Small intestine (tissue), 16 donors: Measurements from ENCODE around the gene APOBEC3C. TPM values are rescaled to one million over a fixed set of nuclear protein-coding genes. Genes with fewer than 3 reads are reported as not detected.

ENCODE experiments used
- DNase-seq, 2 donors: peaks; one replicate each; pipeline versions ENCODE4 v3.0.0 to v3.0.0-alpha.2; 2013
- FAIRE-seq: peaks from 2 replicates; lab custom pipeline; 2012; peaks lifted over from hg19 to GRCh38; lab: Jason Lieb, UNC
- H3K27ac ChIP-seq, 3 donors: one replicate each; pipeline ENCODE4 v1.5.1; 2013; ENCODE audit warnings: low read length in 2 of 3, mild to moderate bottlenecking in 2 of 3, control low read depth in 1 of 3, inconsistent platforms in 1 of 3, low read depth in 1 of 3, moderate library complexity in 1 of 3
- H3K27me3 ChIP-seq, 3 donors: one replicate each; pipeline ENCODE4 v1.6.1; 2013; ENCODE audit warnings: low read length in 3 of 3, inconsistent platforms in 1 of 3; ENCODE audit not compliant: control insufficient read depth in 3 of 3, insufficient read depth in 3 of 3
- H3K36me3 ChIP-seq, 3 donors: one replicate each; pipeline ENCODE4 v1.6.1; 2013; ENCODE audit warnings: low read length in 3 of 3, inconsistent platforms in 1 of 3, low read depth in 1 of 3, mild to moderate bottlenecking in 1 of 3, moderate library complexity in 1 of 3; ENCODE audit not compliant: control insufficient read depth in 3 of 3, insufficient read depth in 2 of 3
- H3K4me1 ChIP-seq, 3 donors: one replicate each; pipeline ENCODE4 v1.6.1; 2013; ENCODE audit warnings: low read length in 2 of 3, inconsistent platforms in 1 of 3, low read depth in 1 of 3, mild to moderate bottlenecking in 1 of 3, moderate library complexity in 1 of 3; ENCODE audit not compliant: control insufficient read depth in 3 of 3, insufficient read depth in 2 of 3
- H3K4me3 ChIP-seq, 3 donors: one replicate each; pipeline ENCODE4 v1.5.1; 2013; ENCODE audit warnings: low read length in 3 of 3, control low read depth in 1 of 3, inconsistent platforms in 1 of 3, low read depth in 1 of 3, mild to moderate bottlenecking in 1 of 3, moderate library complexity in 1 of 3
- H3K9me3 ChIP-seq, 2 donors: one replicate each; pipeline ENCODE4 v1.6.1; 2013; ENCODE audit warnings: low read depth in 1 of 2, low read length in 1 of 2; ENCODE audit not compliant: control insufficient read depth in 2 of 2, insufficient read depth in 1 of 2
- WGBS, 3 donors: extraction: QIAGEN DNeasy Blood & Tissue Kit; methylation state at CpG; one replicate each; pipeline ENCODE4 v1.1.7; 2013; 5-methylcytosine and 5-hydroxymethylcytosine counted together
- long read RNA-seq, 10 donors: transcript quantifications; one replicate each; lab custom pipeline, GENCODE V29; 2026
- polyA plus RNA-seq, 4 donors: library from polyadenylated mRNA; stranded (reverse) in 3 of 4; unstranded in 1 of 4; fragments of 200-250 nt in 3 of 4; fragments of 120-200 nt in 1 of 4; gene quantifications; one replicate each; pipeline versions ENCODE4 v1.2.1 to v1.2.3, GENCODE V29; 2013
- donor health status: healthy with polysubstance abuse.
- donor health status: control.
- donor health status: control.
- donor health status: Bipolar disorder and iron deficiency.
- donor health status: healthy.

The APOBEC3C gene
- polyA plus RNA-seq = 10 to 100 TPM in 2 of 4 donors, 1 to 10 TPM in 2; 2.2 to 16.3 (median 11.2) TPM
- long read RNA-seq, donor 1, transcript APOBEC3C-201 (4 exons, 2,818 nt) = major isoform, 20 of 33 reads
- long read RNA-seq, donor 1, partial matches to known transcripts = 12 of 33 reads
- long read RNA-seq, donor 1, other reads (novel, unspliced or antisense) = 0 of 33 reads
- long read RNA-seq, donor 2, partial matches to known transcripts = 0 of 1 reads
- long read RNA-seq, donor 2, other reads (novel, unspliced or antisense) = 0 of 1 reads
- long read RNA-seq, donor 3, transcript APOBEC3C-201 (4 exons, 2,818 nt) = major isoform, 11 of 17 reads
- long read RNA-seq, donor 3, partial matches to known transcripts = 6 of 17 reads
- long read RNA-seq, donor 3, other reads (novel, unspliced or antisense) = 0 of 17 reads
- long read RNA-seq, donor 4, partial matches to known transcripts = 0 of 3 reads
- long read RNA-seq, donor 4, other reads (novel, unspliced or antisense) = 0 of 3 reads
- long read RNA-seq, donor 5, partial matches to known transcripts = 0 of 1 reads
- long read RNA-seq, donor 5, other reads (novel, unspliced or antisense) = 0 of 1 reads
- long read RNA-seq, donor 6, transcript APOBEC3C-201 (4 exons, 2,818 nt) = major isoform, 7 of 7 reads
- long read RNA-seq, donor 6, partial matches to known transcripts = 0 of 7 reads
- long read RNA-seq, donor 6, other reads (novel, unspliced or antisense) = 0 of 7 reads
- long read RNA-seq, donor 7, transcript APOBEC3C-201 (4 exons, 2,818 nt) = major isoform, 17 of 25 reads
- long read RNA-seq, donor 7, partial matches to known transcripts = 7 of 25 reads
- long read RNA-seq, donor 7, other reads (novel, unspliced or antisense) = 0 of 25 reads
- long read RNA-seq, donor 8, partial matches to known transcripts = 0 of 1 reads
- long read RNA-seq, donor 8, other reads (novel, unspliced or antisense) = 0 of 1 reads
- long read RNA-seq, donor 9, partial matches to known transcripts = 0 of 2 reads
- long read RNA-seq, donor 9, other reads (novel, unspliced or antisense) = 0 of 2 reads
- long read RNA-seq, donor 10, transcript APOBEC3C-201 (4 exons, 2,818 nt) = major isoform, 23 of 38 reads
- long read RNA-seq, donor 10, partial matches to known transcripts = 15 of 38 reads
- long read RNA-seq, donor 10, other reads (novel, unspliced or antisense) = 0 of 38 reads

- Histone ChIP-seq H3K4me1 (peaks cover 0 to 14% (median 0%) of the 10 kb centered on the region in 3 donors), H3K27me3 (no peaks in the 10 kb centered on the region), H3K9me3 (no peaks in the 10 kb centered on the region), H3K36me3 (peaks cover 0 to 12% (median 2%) of the 10 kb centered on the region in 3 donors), H3K4me3 (peak within 1 kb of the TSS; percentile 33 to 53 (median 44)), H3K27ac (peak within 1 kb of the TSS; percentile 11 to 91 (median 32))
- 4 to 15% (median 10%) methylated on average over 17 to 18 of the region's 18 CpGs for WGBS, 3 donors
- DNase-seq = peak; percentile 74 to 85
- FAIRE-seq = no peak
Measured at GRCh38 chr22:39013942-39014722, at the start of gene APOBEC3C. Gene APOBEC3C, plus strand, starts transcription at chr22:39014257. Its CDS starts 106 bp downstream, at chr22:39014363.

DNA sequence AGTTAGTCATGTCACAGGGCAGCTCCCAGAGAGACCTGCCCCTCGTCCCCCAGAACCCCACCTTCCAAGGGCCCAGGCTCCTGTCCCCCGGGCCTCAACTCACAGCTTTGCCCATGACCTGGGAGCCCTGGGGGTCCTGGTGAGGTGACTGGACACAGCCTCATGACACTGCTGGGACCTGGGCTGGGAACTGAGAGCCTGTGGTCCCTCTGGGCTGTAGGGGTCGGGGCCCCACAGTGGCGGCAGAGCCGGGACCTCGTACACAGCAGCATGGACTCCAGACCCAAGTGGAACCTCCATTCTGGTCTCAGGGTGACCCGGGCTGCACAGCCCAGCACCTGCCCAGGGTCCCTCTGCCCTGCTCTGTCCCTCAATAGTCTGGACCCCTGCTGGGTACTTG, 49.8 kb upstream of the APOBEC3C start:
- peaks cover 6 to 12% (median 8%) of the 10 kb centered on the region in 3 donors for H3K4me1 ChIP-seq
- peak overlapping the region in 1 of 3 donors; percentile 57 for H3K27ac ChIP-seq
- DNase-seq (no peak), FAIRE-seq (no peak)
- WGBS, 3 donors = 31 to 73% (median 45%) methylated on average over 7 of the region's 7 CpGs
- H3K4me3 ChIP-seq = no peak overlapping the region
- no peaks in the 10 kb centered on the region for H3K27me3 ChIP-seq
- peaks cover 0 to 2% (median 0%) of the 10 kb centered on the region in 3 donors for H3K36me3 ChIP-seq
- no peaks in the 10 kb centered on the region for H3K9me3 ChIP-seq

GRCh38 chr22:38964989-38965388, 49.1 kb upstream of the APOBEC3C start:
- 56 to 69% (median 61%) methylated on average over 4 of the region's 4 CpGs for WGBS, 3 donors
- H3K9me3 ChIP-seq = no peaks in the 10 kb centered on the region
- peak in 1 of 2 donors; percentile 55 for DNase-seq
- H3K4me3 ChIP-seq = no peak overlapping the region
- H3K27me3 ChIP-seq = no peaks in the 10 kb centered on the region
- peaks cover 6 to 12% (median 8%) of the 10 kb centered on the region in 3 donors for H3K4me1 ChIP-seq
- no peak overlapping the region for H3K27ac ChIP-seq
- no peaks in the 10 kb centered on the region for H3K36me3 ChIP-seq
- no peak for FAIRE-seq

DNA sequence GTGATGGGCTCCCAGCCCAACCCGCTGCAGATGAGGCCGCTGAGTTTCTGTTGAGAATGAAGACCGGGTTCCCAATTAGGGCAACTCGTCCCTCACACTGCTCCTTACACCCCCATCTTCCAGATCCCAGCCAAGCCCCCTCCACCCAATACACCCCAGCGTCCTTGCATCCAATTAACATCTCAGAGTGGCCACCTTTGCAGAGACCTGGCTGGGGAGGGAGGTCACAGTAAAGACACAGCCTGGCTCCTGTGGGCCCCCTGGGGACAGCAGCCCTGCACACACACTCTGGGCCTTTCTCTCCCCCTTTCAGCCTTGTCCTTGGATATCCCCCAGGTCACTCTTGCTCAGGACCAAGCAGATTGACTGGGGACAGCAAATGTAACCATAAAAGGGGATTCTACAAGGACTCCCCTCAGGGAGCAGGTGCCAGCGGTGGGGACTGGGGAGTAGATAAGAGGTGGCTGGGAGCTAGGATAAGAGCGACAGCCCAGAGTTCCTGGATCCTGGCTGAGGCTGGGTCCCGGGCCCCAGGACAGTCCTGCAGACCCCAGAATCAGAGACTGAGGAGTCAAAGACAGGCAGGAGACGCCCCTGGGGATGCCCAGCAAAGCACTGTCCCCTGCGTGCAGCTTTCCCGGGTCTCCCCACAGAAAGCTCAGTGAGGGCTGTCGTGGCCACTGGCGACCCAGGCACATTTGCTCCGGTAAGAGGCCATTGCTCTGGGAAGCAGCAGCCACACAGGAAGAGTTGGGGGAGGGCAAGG, 48.3 kb upstream of the APOBEC3C start:
- DNase-seq (no peak), FAIRE-seq (no peak)
- Histone ChIP-seq H3K36me3 (no peaks in the 10 kb centered on the region), H3K4me1 (peaks cover 6 to 12% (median 8%) of the 10 kb centered on the region in 3 donors), H3K4me3 (no peak overlapping the region), H3K27ac (no peak overlapping the region), H3K9me3 (no peaks in the 10 kb centered on the region), H3K27me3 (no peaks in the 10 kb centered on the region)
- 75 to 85% (median 84%) methylated on average over 14 of the region's 14 CpGs for WGBS, 3 donors

GRCh38 chr22:38966380-38966702, 47.7 kb upstream of the APOBEC3C start:
- H3K27me3 ChIP-seq = no peaks in the 10 kb centered on the region
- no peak for FAIRE-seq
- no peaks in the 10 kb centered on the region for H3K9me3 ChIP-seq
- no peak overlapping the region for H3K4me3 ChIP-seq
- no peak overlapping the region for H3K27ac ChIP-seq
- H3K4me1 ChIP-seq = peaks cover 6 to 12% (median 8%) of the 10 kb centered on the region in 3 donors
- no peak for DNase-seq
- no peaks in the 10 kb centered on the region for H3K36me3 ChIP-seq
- WGBS, 3 donors = 54 to 60% (median 55%) methylated on average over 5 of the region's 5 CpGs

DNA sequence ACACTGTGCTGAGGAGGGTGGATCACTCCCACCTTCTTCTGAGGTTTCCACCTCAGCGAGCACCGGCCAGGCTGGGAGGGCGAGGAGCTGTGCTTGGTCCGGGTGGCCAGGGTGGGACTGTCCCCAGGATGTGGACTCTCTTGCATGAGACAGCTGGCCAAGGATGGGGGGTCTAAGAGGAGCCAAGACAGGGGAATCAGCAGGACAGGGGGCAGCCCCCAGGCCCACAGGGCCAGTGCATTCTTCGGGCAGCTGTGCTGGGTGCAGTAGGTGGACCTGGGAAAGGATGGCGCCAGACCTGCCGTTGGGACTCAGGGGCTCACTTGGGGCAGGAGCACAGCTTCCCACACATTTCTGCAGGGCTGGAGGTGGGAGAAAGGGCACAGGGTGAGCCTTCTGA, 47.1 kb upstream of the APOBEC3C start:
- peaks cover 6 to 12% (median 8%) of the 10 kb centered on the region in 3 donors for H3K4me1 ChIP-seq

More for the DNA sequence above, 47.1 kb upstream of the APOBEC3C start:
- Histone ChIP-seq H3K9me3 (no peaks in the 10 kb centered on the region), H3K27me3 (no peaks in the 10 kb centered on the region), H3K27ac (no peak overlapping the region), H3K4me3 (no peak overlapping the region), H3K36me3 (no peaks in the 10 kb centered on the region)
- FAIRE-seq (no peak), DNase-seq (no peak)
- 89 to 98% (median 96%) methylated on average over 7 of the region's 7 CpGs for WGBS, 3 donors
